WTC11 (cell line): ENCODE results near the gene MYO16. TPM values are rescaled to one million over a fixed set of nuclear protein-coding genes. Genes with fewer than 3 reads are reported as not detected.

ENCODE experiments used
- ATAC-seq: fragments of 200-7000 bp; cut with Tn5 transposase; 2 replicates; pipeline ENCODE4 v1.10.0; 2021; ENCODE audit warnings: mild to moderate bottlenecking, moderate library complexity
- CTCF ChIA-PET: fragments of 300-600 bp; sonication (Branson Sonifier 250); formaldehyde crosslinking; loops from one replicate; lab custom pipeline; 2021; ENCODE audit warnings: antibody characterized with exemption; lab: Charles Lee
- POLR2A ChIA-PET: fragments of 350-600 bp; sonication (Branson Sonifier 250); formaldehyde crosslinking; loops from one replicate; lab custom pipeline; 2021; ENCODE audit warnings: antibody characterized with exemption; lab: Charles Lee
- DNase-seq: peaks from one replicate; pipeline ENCODE4 v3.0.0; 2021; ENCODE audit warnings: low spot score
- H3K27ac Mint-ChIP-seq: 2 replicates; pipeline ENCODE4 v1.8.0; 2021; ENCODE audit warnings: mixed read lengths
- H3K27me3 Mint-ChIP-seq: 2 replicates; pipeline ENCODE4 v1.8.0; 2021; ENCODE audit warnings: low read depth, mild to moderate bottlenecking, moderate library complexity, mixed read lengths
- H3K36me3 Mint-ChIP-seq: 2 replicates; pipeline ENCODE4 v1.8.0; 2021; ENCODE audit warnings: mixed read lengths
- H3K4me1 Mint-ChIP-seq: 2 replicates; pipeline ENCODE4 v1.8.0; 2022; ENCODE audit warnings: mixed read lengths
- H3K4me3 Mint-ChIP-seq: 2 replicates; pipeline ENCODE4 v1.8.0; 2021; ENCODE audit warnings: mild to moderate bottlenecking, moderate library complexity, mixed read lengths
- H3K9me3 Mint-ChIP-seq: 2 replicates; pipeline ENCODE4 v1.8.0; 2021; ENCODE audit warnings: mixed read lengths
- AFF4 ChIP-seq: sonication (generic); formaldehyde crosslinking; IDR thresholded peaks from 2 replicates; pipeline ENCODE4 v1.8.1; 2023; ENCODE audit warnings: mild to moderate bottlenecking, missing genetic modification reagents, borderline replicate concordance
- E2F5 ChIP-seq: sonication (generic); formaldehyde crosslinking; IDR thresholded peaks from 2 replicates; pipeline ENCODE4 v1.8.1; 2022; ENCODE audit warnings: mild to moderate bottlenecking, moderate library complexity, missing genetic modification reagents
- FOXP1 ChIP-seq: sonication (generic); formaldehyde crosslinking; IDR thresholded peaks from 2 replicates; pipeline ENCODE4 v1.8.0; 2022; ENCODE audit warnings: missing genetic modification reagents, mild to moderate bottlenecking, moderate library complexity, borderline replicate concordance
- FOXP4 ChIP-seq: sonication (generic); formaldehyde crosslinking; IDR thresholded peaks from 2 replicates; pipeline ENCODE4 v1.8.0; 2022; ENCODE audit warnings: mild to moderate bottlenecking, missing genetic modification reagents
- HMGXB4 ChIP-seq: sonication (generic); formaldehyde crosslinking; IDR thresholded peaks from 2 replicates; pipeline ENCODE4 v1.8.1; 2023; ENCODE audit warnings: mild to moderate bottlenecking, moderate library complexity, missing genetic modification reagents
- MYBL2 ChIP-seq: sonication (generic); formaldehyde crosslinking; IDR thresholded peaks from 2 replicates; pipeline ENCODE4 v1.8.1; 2023; ENCODE audit warnings: mild to moderate bottlenecking, moderate library complexity, missing genetic modification reagents
- NFE2L1 ChIP-seq: sonication (generic); formaldehyde crosslinking; IDR thresholded peaks from 2 replicates; pipeline ENCODE4 v1.8.1; 2023; ENCODE audit warnings: missing genetic modification reagents
- NR1H2 ChIP-seq: sonication (generic); formaldehyde crosslinking; IDR thresholded peaks from 2 replicates; pipeline ENCODE4 v1.9.0; 2021; ENCODE audit warnings: mild to moderate bottlenecking, moderate library complexity, missing genetic modification reagents
- NR2C2 ChIP-seq: sonication (generic); formaldehyde crosslinking; IDR thresholded peaks from 2 replicates; pipeline ENCODE4 v1.8.0; 2022; ENCODE audit warnings: mild to moderate bottlenecking, missing genetic modification reagents
- RELA ChIP-seq: sonication (generic); formaldehyde crosslinking; IDR thresholded peaks from 2 replicates; pipeline ENCODE4 v1.8.1; 2022; ENCODE audit warnings: missing genetic modification reagents, mild to moderate bottlenecking, borderline replicate concordance
- SMAD4 ChIP-seq: sonication (generic); formaldehyde crosslinking; IDR thresholded peaks from 2 replicates; pipeline ENCODE4 v1.8.0; 2022; ENCODE audit warnings: mild to moderate bottlenecking, missing genetic modification reagents
- ZNF263 ChIP-seq: sonication (generic); formaldehyde crosslinking; IDR thresholded peaks from 2 replicates; pipeline ENCODE4 v1.8.1; 2022; ENCODE audit warnings: low read depth, mild to moderate bottlenecking, moderate library complexity, missing genetic modification reagents
- ZNF317 ChIP-seq: sonication (generic); formaldehyde crosslinking; IDR thresholded peaks from 2 replicates; pipeline ENCODE4 v1.8.1; 2023; ENCODE audit warnings: low read depth, mild to moderate bottlenecking, moderate library complexity, missing genetic modification reagents, borderline replicate concordance
- total RNA-seq: library from RNA; stranded (reverse); gene quantifications from 3 replicates; pipeline ENCODE4 v1.2.3, GENCODE V29; 2021
- TF ChIP-seq, protein P1 (sequence below): sonication (generic); formaldehyde crosslinking; IDR thresholded peaks from 2 replicates; pipeline ENCODE4 v1.8.0; 2022; ENCODE audit warnings: mild to moderate bottlenecking, missing genetic modification reagents
- TF ChIP-seq, protein P2 (sequence below): fragments of 250-450 bp; sonication (Bioruptor Pico); IDR thresholded peaks from 2 replicates; pipeline ENCODE4 v2.1.2; 2022; ENCODE audit warnings: mild to moderate bottlenecking, moderate library complexity
- TF ChIP-seq, protein P3 (sequence below): fragments of 250-450 bp; sonication (Bioruptor Pico); IDR thresholded peaks from 2 replicates; pipeline ENCODE4 v1.9.0; 2021; ENCODE audit warnings: mild to moderate bottlenecking
- TF ChIP-seq, protein P4 (sequence below): fragments of 250-450 bp; sonication (Bioruptor Pico); conservative IDR thresholded peaks from 2 replicates; pipeline ENCODE4 v1.9.0; 2021; ENCODE audit warnings: mild to moderate bottlenecking

MYO16 gene
- total RNA-seq, 1 experiment from 2014 or later: 0.09 TPM

- peaks cover 41% of the 10 kb centered on the region for H3K9me3 Mint-ChIP-seq
- no peaks in the 10 kb centered on the region; the same call in 1 of the 2 replicates for H3K27me3 Mint-ChIP-seq
- no peak overlapping the region for H3K27ac Mint-ChIP-seq
- ATAC-seq (no peak), DNase-seq (no peak)
- ChIA-PET POLR2A (no interaction called here), CTCF (no interaction called here)
- H3K36me3 Mint-ChIP-seq: peaks cover 24% of the 10 kb centered on the region
- TF ChIP-seq FOXP4 (CRISPR knock-in tag): no peak
- TF ChIP-seq ZNF317 (CRISPR knock-in tag): no peak
- TF ChIP-seq, protein P1, sequence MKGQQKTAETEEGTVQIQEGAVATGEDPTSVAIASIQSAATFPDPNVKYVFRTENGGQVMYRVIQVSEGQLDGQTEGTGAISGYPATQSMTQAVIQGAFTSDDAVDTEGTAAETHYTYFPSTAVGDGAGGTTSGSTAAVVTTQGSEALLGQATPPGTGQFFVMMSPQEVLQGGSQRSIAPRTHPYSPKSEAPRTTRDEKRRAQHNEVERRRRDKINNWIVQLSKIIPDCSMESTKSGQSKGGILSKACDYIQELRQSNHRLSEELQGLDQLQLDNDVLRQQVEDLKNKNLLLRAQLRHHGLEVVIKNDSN (CRISPR knock-in tag): no peak
- no peak for TF ChIP-seq ZNF263 (CRISPR knock-in tag)
- no peak for TF ChIP-seq NR2C2 (CRISPR knock-in tag)
- TF ChIP-seq FOXP1 (CRISPR knock-in tag): no peak
- TF ChIP-seq NR1H2 (CRISPR knock-in tag): no peak
- TF ChIP-seq HMGXB4: no peak
- TF ChIP-seq RELA (CRISPR knock-in tag): no peak
- TF ChIP-seq, protein P2, sequence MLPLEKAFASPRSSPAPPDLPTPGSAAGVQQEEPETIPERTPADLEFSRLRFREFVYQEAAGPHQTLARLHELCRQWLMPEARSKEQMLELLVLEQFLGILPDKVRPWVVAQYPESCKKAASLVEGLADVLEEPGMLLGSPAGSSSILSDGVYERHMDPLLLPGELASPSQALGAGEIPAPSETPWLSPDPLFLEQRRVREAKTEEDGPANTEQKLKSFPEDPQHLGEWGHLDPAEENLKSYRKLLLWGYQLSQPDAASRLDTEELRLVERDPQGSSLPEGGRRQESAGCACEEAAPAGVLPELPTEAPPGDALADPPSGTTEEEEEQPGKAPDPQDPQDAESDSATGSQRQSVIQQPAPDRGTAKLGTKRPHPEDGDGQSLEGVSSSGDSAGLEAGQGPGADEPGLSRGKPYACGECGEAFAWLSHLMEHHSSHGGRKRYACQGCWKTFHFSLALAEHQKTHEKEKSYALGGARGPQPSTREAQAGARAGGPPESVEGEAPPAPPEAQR: no peak
- peaks cover 8% of the 10 kb centered on the region for H3K4me1 Mint-ChIP-seq
- no peak overlapping the region for H3K4me3 Mint-ChIP-seq
Observed at GRCh38 chr13:108741930-108742329, 112.5 kb downstream of the MYO16 start.

GRCh38 chr13:108742701-108743451 lies 113.5 kb downstream of the MYO16 start:
- ChIA-PET CTCF (no interaction called here), POLR2A (no interaction called here)
- Mint-ChIP-seq H3K36me3 (peaks cover 24% of the 10 kb centered on the region), H3K27me3 (no peaks in the 10 kb centered on the region; the same call in 1 of the 2 replicates), H3K4me1 (peaks cover 8% of the 10 kb centered on the region), H3K27ac (no peak overlapping the region), H3K4me3 (no peak overlapping the region), H3K9me3 (peaks cover 39% of the 10 kb centered on the region)
- ATAC-seq: no peak
- DNase-seq: no peak
- TF ChIP-seq NFE2L1 (no peak), AFF4 (CRISPR knock-in tag) (no peak), FOXP1 (CRISPR knock-in tag) (no peak), E2F5 (no peak), SMAD4 (CRISPR knock-in tag) (no peak), MYBL2 (CRISPR knock-in tag) (no peak)
- TF ChIP-seq, protein P3, sequence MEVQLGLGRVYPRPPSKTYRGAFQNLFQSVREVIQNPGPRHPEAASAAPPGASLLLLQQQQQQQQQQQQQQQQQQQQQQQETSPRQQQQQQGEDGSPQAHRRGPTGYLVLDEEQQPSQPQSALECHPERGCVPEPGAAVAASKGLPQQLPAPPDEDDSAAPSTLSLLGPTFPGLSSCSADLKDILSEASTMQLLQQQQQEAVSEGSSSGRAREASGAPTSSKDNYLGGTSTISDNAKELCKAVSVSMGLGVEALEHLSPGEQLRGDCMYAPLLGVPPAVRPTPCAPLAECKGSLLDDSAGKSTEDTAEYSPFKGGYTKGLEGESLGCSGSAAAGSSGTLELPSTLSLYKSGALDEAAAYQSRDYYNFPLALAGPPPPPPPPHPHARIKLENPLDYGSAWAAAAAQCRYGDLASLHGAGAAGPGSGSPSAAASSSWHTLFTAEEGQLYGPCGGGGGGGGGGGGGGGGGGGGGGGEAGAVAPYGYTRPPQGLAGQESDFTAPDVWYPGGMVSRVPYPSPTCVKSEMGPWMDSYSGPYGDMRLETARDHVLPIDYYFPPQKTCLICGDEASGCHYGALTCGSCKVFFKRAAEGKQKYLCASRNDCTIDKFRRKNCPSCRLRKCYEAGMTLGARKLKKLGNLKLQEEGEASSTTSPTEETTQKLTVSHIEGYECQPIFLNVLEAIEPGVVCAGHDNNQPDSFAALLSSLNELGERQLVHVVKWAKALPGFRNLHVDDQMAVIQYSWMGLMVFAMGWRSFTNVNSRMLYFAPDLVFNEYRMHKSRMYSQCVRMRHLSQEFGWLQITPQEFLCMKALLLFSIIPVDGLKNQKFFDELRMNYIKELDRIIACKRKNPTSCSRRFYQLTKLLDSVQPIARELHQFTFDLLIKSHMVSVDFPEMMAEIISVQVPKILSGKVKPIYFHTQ (CRISPR knock-in tag): no peak
- TF ChIP-seq, protein P4, sequence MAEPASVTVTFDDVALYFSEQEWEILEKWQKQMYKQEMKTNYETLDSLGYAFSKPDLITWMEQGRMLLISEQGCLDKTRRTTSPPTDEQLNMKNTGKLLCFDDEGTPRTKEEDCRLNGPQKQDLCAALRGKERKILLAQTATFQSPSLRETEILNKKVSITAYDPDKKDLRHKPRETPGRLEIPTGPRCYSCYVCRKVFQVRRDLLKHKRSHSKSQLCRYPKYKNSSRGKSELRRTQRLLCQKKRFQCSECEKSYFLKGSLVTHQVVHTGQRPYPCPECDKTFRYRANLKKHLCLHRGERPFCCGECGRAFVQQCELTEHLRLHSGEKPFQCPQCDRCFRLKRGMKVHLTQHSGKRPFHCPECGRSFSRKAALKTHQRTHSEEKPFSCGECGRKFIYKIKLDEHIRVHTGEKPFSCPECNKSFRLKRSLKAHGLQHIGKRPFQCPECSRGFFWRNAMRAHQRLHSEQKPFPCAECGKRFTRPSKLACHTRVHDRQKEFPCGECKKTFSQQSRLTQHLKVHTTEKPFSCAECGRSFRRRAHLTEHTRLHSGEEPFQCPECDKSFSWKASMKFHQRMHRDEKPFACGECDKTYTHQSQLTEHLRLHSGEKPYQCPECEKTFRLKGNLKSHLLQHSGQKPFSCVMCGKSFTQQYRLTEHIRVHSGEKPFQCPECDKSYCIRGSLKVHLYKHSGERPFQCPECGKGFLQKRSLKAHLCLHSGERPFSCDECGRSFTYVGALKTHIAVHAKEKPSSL (CRISPR knock-in tag): no peak
